ENCODE results near the gene FBXO42.
A peak's percentile ranks its signal among the peaks of the same experiment; 100 is the strongest.

Gene FBXO42

DNA sequence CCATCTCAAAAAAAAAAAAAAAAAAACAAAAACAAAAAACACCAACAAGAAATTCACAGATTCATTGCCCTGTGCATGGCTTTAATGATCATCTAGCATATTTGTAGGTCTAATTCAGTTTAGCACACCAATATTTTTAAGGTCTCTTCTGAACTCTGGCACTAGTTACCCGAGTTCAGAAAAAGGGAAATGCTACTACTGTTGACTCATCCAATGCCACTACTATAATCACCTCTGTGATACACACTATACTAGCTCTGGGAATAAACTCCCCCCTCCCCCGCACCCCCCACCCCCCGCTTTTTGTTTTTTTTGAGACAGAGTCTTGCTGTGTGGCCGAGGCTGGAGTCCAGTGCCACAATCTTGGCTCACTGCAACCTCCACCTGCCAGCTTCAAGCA, 55.6 kb downstream of the FBXO42 start:
- Histone ChIP-seq H3K27me3 (no peaks in the 10 kb centered on the region), H3K9me3 (no peaks in the 10 kb centered on the region), H3K27ac (no peak overlapping the region), H3K4me1 (ENCODE audit: control insufficient read depth in 1 of 2, insufficient read depth in 1 of 2, low read depth in 1 of 2, low read length in 1 of 2) (peaks cover 10 to 16% of the 10 kb centered on the region in 2 experiments), H3K4me3 (ENCODE audit: low read depth in 1 of 2, low read length in 1 of 2) (no peak overlapping the region), H3K36me3 (peaks cover 14% of the 10 kb centered on the region)
- no peak for TF ChIP-seq CTCF (IDR thresholded peaks at IDR 0.05)

- peak overlapping the region; percentile 85 for H3K27ac ChIP-seq
- H3K36me3 ChIP-seq: peaks cover 8% of the 10 kb centered on the region
Measured at GRCh38 chr1:16294219-16295212, 57.8 kb downstream of the FBXO42 start.

GRCh38 chr1:16293538-16293937, 58.7 kb downstream of the FBXO42 start:
- H3K4me3 ChIP-seq (ENCODE audit: low read depth in 1 of 2, low read length in 1 of 2): peak overlapping the region in 1 of 2 experiments; percentile 0
- no peaks in the 10 kb centered on the region for H3K9me3 ChIP-seq
- H3K4me1 ChIP-seq (ENCODE audit: control insufficient read depth in 1 of 2, insufficient read depth in 1 of 2, low read depth in 1 of 2, low read length in 1 of 2): peaks cover 10 to 16% of the 10 kb centered on the region in 2 experiments
- peaks cover 13% of the 10 kb centered on the region for H3K36me3 ChIP-seq
- TF ChIP-seq CTCF (IDR thresholded peaks at IDR 0.05): no peak
- H3K27me3 ChIP-seq: no peaks in the 10 kb centered on the region
- peak overlapping the region; percentile 85 for H3K27ac ChIP-seq

More at GRCh38 chr1:16294219-16295212, 57.8 kb downstream of the FBXO42 start:
- TF ChIP-seq CTCF (IDR thresholded peaks at IDR 0.05): no peak
- Histone ChIP-seq H3K4me1 (ENCODE audit: control insufficient read depth in 1 of 2, insufficient read depth in 1 of 2, low read depth in 1 of 2, low read length in 1 of 2) (peaks cover 10 to 16% of the 10 kb centered on the region in 2 experiments), H3K4me3 (ENCODE audit: low read depth in 1 of 2, low read length in 1 of 2) (no peak overlapping the region), H3K27me3 (no peaks in the 10 kb centered on the region), H3K9me3 (no peaks in the 10 kb centered on the region)

DNA sequence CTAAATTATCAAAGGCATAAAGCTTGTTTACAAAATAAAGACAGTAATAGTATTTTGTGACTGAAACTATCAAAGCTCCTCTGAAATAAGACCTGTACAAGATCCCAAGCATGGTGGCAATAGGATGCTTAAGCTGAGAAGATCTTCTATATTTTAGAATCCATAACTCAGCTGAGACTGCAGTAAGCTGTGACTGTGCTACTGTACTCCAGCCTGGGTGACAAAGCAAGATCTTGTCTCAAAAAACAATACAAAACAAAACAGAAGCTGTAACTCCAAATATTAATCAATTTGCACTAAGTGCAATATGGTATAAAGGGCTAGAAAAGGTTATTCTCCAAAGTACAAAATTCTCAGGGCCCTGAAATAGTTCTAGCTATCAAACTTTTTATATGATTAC, 59.5 kb downstream of the FBXO42 start:
- Histone ChIP-seq H3K36me3 (peaks cover 15% of the 10 kb centered on the region), H3K27ac (peak overlapping the region; percentile 85)
- no peak for TF ChIP-seq CTCF (IDR thresholded peaks at IDR 0.05)

DNA sequence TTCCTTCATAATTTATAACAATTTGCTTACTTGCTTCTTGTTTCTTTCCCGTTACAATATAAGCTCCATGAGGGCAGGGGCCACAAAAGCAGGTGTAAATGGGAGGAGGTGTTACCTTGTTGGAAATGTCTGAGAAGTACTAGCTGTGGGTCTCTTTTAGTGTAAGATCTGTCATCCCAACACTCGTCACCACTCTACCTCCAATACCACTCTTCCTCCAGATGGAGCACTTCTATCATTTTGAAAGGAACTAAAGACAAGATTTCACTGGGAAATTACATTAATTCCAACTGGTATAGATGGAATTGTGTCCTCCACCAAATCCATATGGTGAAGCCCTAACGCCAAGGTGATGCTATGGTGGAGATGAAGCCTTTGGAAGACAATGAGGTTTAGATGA, 62.3 kb downstream of the FBXO42 start:
- peaks cover 25% of the 10 kb centered on the region for H3K36me3 ChIP-seq
- no peaks in the 10 kb centered on the region for H3K9me3 ChIP-seq
- H3K4me3 ChIP-seq (ENCODE audit: low read depth in 1 of 2, low read length in 1 of 2): no peak overlapping the region
- H3K27ac ChIP-seq: no peak overlapping the region
- no peaks in the 10 kb centered on the region for H3K27me3 ChIP-seq
- peaks cover 10 to 16% of the 10 kb centered on the region in 2 experiments for H3K4me1 ChIP-seq (ENCODE audit: control insufficient read depth in 1 of 2, insufficient read depth in 1 of 2, low read depth in 1 of 2, low read length in 1 of 2)
- no peak for TF ChIP-seq CTCF (IDR thresholded peaks at IDR 0.05)

More for the DNA sequence above, 59.5 kb downstream of the FBXO42 start:
- Histone ChIP-seq H3K9me3 (no peaks in the 10 kb centered on the region), H3K4me3 (ENCODE audit: low read depth in 1 of 2, low read length in 1 of 2) (no peak overlapping the region), H3K27me3 (no peaks in the 10 kb centered on the region), H3K4me1 (ENCODE audit: control insufficient read depth in 1 of 2, insufficient read depth in 1 of 2, low read depth in 1 of 2, low read length in 1 of 2) (peaks cover 10 to 16% of the 10 kb centered on the region in 2 experiments)

All from neutrophil (primary cell).